Right forelimb (tissue), 1 donor: ENCODE results near the gene COA8.

Experiments used
- DNase-seq: peaks from one replicate; pipeline ENCODE4 v3.0.0-alpha.2; 2018

Gene COA8

DNA sequence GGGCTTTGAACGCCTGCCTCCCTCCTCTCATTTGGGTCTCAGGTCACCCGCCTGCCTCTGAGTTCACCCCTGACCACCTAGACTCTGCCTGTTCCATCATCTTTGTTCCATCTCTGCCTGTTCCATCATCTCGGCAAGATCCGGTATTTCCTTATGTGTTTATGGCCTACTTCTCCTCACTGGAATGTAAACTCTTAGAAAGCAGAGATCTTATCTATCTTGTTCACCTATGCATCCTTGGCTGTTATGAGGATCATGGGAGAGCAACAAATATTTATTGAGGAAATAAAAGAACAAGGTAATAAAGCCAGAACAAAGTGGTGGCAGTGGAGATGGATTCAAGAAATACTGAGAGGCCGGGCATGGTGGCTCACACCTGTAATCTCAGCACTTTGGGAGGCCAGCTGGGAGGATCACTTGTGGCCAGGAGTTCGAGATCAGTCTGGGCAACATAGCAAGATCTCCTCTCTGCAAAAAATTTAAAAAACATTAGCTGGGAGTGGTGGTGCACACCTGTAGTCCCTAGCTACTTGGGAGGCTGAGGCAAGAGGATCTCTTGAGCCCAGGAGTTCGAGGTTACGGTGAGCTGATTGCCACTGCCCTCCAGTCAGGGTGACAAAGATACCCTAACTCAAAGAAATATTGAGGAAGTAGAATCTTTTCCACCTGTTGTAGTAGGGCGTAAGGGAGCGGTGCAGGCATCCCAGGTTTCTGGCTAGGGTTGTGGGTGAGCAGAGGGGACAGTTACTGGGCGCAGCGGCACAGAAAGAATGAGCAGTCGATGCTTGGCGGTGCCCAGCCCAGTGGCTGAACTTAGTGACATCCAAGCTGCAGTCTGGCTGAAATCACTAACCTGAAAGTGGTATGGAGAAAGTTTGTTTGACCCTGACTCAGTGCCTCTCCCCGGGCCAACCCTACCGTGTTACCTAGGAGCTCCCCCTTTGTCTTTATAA, 64.6 kb downstream of the COA8 start:
- no peak for DNase-seq

DNA sequence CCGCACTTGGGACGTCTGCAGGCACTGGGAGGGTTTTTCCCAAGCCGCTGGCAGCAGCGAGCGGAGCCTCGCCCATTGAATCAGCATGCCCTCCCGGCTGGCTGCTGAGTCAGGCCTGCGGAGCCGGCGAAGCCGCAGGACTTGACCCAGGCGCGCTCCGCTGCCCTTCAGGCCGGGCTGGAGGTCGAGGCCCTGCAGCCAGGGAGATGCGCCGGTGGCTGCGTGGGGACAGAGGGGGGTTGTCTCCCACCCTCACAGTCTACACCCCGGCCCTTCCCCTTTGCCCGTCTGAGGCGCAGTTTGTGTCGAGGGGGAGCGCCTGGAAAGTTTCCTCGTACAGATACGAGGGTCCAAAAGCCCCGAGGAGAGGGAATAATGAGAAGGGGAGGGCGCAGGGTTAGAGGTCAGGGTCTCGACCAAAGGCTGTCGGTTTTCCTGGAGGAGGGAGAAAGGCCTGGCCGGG, 65.5 kb downstream of the COA8 start:
- DNase-seq, result peak; percentile 69

DNA sequence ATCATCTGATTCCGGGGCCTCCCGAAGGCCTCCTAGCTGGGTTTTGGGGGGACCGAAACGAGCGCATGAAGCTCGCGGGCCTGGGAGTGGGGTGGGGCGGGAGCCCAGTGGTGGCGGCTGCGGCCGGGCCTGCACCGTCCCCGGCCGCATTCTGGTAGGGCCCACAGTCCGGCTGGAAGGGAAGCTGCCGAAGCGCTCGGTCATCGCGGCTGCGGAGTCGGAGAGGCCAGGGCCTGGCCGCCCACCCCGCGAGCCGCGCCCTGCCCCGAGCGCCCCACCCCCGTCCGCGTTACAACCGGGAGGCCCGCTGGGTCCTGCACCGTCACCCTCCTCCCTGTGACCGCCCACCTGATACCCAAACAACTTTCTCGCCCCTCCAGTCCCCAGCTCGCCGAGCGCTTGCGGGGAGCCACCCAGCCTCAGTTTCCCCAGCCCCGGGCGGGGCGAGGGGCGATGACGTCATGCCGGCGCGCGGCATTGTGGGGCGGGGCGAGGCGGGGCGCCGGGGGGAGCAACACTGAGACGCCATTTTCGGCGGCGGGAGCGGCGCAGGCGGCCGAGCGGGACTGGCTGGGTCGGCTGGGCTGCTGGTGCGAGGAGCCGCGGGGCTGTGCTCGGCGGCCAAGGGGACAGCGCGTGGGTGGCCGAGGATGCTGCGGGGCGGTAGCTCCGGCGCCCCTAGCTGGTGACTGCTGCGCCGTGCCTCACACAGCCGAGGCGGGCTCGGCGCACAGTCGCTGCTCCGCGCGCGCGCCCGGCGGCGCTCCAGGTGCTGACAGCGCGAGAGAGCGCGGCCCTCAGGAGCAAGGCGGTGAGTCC, 66.1 kb downstream of the COA8 start, which contains the start of gene KLC1:
Gene KLC1 (plus strand): TSS at position 528 of the 819 bp plus-strand sequence. CDS start 25,354 bp downstream, outside the sequence.
- peak; percentile 94 for DNase-seq

DNA sequence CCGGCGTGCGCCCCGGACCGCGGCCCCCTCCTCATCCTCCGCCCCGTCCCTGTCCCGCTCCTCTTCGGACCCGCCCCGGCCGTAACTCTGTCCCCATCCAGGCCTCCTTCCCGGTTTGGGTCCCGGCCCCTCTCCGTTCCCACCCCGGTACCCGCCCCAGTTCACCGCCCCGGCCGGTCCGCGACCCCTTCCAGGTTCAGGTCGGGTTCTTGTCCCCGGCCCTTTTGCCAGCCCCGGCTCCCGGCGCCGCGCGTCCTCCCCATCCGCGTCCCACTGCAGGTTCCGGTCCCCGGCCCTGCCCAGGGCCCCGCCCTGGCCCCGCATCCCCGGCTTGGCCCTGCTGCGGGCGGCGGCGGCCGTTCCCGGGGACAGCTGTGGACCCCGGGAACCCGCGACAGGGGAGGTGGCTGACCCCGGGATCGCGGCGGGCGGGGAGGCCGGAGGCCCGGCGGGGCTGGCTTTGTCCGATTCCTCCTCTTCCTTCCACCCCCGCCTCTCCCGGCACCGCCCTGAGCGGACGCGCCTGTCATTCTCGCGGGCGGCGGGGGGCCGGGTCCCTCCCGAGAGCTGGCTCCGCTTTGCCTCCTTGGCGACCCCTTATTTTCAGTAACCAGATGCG, 66.9 kb downstream of the COA8 start:
- DNase-seq, result peak; percentile 72

DNA sequence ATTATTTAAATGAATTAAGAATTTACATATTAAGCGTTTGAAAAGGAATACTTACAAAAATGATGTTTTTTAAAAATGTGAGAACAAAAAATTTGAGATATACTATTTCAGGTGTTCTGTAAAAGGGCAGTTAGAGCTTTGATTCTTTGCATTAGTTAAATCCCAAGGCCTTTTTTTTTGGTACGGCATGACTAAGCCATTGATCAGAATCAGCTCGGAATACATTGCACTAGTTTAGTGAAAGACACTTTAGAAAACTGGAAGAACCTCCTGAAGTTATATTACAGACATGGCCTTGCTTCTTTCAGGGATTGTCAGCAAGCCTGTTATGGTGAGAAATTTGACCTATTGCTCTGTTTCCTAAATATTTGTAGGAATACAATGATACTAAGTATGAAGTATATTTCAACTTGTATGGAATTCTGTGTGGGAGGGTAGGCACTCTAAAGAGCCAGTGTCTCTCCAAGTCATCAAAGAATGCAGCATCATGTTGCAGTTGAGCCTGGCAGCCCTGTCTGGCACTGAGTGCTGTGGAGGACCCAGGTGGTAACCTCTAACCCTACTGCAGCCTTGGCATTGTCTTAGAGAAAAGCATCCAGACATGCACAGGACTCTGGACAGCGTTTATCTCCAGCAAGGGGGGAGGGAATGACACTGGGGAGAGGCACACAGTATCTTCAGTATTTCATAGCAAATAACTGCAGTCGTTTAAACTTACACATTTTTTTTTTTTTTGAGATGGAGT, 67.8 kb downstream of the COA8 start:
- DNase-seq, result no peak

DNA sequence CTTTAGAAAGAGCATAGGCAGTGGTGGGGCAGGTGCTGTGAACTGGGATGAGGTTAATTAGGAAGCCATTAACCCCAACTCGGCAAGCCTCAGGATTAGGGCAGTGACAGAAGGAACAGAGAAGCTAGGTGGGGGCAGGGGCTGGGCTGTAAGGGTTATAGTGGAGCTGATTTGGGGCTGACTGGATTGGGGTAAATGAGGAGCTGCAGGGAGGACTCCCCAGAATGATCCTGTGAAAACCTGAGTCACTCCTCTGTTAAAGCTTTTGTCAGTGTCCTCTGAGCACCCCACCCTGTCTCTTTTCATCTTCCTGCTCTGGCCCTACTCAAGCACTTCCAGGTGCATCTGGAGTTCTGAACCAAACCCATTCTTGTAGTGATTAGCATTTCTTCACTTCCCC, 70.6 kb downstream of the COA8 start:
- no peak for DNase-seq

DNA sequence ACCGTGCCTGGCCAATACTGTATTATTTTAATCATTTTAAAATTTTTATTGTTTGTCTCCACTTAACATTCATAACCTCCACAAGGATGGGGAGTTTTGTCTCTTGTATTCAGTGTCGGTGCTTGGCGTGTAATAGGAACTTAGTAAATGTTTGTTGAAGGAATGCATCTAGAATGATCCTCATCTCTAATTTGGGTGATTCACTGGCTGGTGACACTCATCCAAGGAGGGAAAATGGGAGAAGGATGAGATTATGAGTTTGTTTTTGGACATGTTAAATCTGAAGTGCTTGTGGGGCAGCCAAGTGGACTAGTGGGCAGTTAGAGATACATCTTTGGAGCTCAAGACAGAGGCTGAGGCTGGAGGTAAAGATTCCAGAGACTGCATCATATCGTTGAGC, 71.4 kb downstream of the COA8 start:
- no peak for DNase-seq

DNA sequence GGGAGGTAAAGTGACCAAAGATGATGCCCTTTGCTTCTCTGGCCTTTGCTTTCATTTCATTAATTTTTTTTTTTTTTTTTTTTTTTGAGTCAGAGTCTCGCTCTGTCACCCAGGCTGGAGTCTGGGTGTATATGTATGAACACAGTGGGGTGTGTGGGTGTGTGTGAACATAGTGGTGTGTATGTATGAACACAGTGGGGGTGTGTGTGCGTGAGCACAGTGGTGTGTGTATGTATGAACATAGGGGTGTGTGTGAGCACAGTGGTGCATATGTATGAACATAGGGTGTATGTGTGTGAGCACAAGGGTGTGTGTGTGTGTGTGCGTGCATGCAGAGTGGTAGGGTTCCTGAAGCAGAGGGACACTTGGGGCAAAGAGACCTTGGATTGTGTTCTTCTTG, 75.8 kb downstream of the COA8 start:
- DNase-seq, result no peak
